Activated gamma-delta T cell treated with Interleukin-2 at 50 U/mL for 16 hours (primary cell): ENCODE data around the gene MYO9A.
"Not testable (repeated sequence)": the region's sequence is repeated elsewhere in the genome, so short reads cannot be mapped to it uniquely, and the experiment has no call there.

Source experiments
- DNase-seq: peaks from one replicate; pipeline ENCODE4 v3.0.0-alpha.2; 2020

Gene MYO9A

DNA sequence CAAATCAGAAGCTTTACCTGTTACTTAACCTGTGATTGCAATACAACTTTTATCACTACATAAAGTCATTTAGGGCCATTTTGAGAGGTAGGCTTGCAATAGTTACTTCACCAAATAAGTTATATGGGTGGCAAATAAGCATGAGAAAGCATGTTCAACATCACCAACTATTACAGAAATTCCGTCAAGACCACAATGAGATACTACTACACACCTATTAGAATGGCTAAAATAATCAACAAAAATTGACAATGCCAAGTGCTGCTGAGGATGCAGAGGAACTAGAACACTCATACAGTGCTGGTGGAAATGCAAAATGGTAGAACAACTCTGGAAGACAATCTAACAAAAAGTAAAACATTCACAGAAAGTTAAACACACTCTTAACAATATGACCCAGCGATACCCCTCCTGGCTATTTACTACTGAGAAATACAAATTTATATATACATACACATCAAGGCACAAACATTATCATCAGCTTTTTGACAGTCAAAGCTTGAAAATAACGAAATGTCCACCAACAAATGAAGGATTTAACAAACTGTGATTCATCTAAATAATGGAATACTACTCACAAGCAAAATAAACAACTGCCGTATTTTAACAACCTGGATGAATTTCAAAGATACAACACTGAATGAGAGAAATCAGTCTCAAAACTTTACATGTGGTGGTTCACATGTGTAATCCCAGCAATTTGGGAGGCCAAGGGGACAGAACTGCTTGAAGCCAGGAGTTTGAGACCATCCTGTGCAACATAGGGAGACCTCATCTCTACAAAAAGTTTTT is 82.9 kb downstream of the MYO9A start:
- no peak for DNase-seq

DNA sequence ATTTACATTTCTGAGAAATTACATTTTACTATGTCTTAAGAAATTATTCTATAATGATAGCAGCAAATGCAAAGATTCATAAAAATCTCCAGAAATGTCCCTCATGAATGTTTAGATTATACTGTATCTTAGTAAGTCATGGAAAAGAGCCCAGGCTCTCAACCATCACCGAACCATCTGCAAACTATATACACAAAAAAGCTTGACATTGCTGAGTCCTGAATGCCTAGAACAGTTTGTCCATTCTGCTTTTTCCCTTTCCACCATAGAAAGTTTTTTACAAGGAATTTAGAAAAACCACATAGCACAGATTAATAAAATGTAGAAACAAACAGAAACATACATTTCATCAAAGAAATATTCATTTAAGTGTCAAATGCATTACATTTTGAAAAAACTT is 83.6 kb downstream of the MYO9A start:
- DNase-seq: no peak

DNA sequence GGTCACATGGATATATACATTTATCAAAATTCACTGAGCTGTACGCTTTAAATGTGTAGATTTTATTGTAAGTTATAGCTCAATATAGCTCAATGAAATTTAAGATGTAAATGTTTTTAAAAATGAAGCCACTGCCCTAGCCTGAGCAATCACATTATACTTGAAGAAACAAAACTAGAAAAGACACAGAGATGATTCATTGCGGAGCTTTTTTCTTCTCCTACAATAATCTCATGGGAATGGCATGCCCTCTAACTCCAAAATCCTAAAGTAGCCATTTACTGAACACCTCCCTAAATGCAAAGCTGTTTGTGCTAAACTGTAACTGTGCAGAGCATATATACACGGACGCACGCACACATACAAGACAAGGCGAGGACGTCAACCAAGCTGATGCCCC is 84.2 kb downstream of the MYO9A start:
- DNase-seq: no peak

DNA sequence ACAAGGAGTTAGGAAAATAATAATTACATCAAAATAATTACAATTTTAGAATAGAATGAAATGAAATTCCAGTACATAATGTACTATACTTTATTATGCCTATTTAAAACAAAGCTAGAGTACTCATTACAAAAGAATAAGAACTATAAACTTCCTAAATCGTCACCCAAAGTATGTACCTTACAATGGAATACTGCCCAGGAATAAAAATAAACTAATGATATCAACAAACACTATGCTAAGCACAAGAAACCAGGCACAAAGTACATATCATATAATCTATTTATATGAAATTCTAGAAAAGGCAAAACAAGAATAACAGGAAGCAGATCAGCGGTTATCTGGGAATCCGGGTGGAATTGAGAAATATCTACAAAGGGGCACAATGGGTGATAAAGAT is 84.7 kb downstream of the MYO9A start:
- DNase-seq: no peak

DNA sequence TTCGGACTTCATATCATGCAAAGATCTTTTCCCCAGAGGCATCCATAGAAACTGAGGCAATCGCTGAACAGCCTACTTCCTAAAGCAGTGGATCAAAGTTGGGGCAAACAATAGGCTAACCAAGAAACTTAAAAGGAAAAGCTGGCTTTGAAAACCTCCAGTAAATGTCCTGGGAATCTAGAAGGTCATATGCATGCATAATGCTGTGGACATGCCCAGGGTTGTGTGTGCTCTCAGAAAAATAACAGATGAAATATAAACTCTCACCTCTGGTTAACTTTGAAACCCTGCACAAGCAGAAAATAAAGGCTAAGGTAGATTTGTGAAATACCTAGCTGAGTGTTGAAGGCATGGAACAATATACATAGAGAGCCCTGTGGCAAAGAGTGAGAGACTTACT is 96.3 kb downstream of the MYO9A start:
- DNase-seq: no peak

DNA sequence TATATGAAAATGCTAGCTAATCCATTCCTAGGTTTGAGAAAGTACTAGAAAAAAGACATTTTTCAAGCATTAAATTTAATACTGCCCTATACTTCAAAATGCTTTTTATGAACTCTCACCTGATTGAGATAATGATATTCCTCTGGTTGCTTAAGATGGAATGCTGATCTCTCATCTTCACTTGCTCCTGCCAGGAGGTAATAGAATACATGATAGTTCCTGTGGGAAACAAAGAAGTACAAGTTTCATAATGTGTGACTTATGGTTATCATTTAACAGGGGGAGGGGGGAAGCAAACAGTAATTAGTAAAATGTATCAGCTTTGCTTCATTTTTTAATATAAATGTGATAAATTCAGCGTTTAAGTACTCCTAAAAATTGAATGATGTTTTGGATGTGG is 97.2 kb downstream of the MYO9A start:
- no peak for DNase-seq

DNA sequence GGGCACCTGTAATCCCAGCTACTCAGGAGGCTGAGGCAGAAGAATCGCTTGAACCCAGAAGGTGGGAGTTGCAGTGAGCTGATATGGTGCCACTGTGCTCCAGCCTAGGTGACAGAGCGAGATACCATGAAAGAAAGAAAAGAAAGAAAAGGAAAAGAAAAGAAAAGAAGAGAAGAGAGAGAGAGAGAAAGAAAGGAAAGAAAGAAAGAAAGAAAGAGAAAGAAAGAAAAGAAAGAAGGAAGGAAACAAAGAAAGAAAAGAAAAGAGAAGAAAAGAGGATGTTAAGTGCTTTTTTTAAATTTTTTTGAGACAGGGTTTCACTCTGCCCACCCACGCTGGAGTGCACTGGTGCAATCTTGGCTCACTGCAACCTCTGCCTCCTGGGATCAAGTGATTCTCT is 103.4 kb downstream of the MYO9A start:
- DNase-seq: not testable (repeated sequence)

DNA sequence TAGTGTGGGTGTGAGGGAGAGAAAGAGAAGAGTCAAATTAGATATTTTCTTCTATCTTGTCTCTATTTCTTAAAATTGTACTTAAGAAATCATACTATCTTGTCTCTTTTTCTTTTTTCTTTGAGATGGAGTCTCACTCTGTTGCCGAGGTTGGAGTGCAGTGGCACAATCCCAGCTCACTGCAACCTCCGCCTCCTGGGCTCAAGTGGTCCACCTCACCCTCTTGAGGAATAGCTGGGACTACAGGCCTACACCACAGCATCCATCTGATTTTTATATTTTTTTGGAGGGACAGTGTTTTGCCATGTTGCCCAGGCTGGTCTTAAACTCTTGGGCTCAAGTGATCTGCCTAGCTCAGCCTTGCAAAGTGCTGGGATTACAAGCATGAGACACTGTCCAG is 104.2 kb downstream of the MYO9A start:
- no peak for DNase-seq

DNA sequence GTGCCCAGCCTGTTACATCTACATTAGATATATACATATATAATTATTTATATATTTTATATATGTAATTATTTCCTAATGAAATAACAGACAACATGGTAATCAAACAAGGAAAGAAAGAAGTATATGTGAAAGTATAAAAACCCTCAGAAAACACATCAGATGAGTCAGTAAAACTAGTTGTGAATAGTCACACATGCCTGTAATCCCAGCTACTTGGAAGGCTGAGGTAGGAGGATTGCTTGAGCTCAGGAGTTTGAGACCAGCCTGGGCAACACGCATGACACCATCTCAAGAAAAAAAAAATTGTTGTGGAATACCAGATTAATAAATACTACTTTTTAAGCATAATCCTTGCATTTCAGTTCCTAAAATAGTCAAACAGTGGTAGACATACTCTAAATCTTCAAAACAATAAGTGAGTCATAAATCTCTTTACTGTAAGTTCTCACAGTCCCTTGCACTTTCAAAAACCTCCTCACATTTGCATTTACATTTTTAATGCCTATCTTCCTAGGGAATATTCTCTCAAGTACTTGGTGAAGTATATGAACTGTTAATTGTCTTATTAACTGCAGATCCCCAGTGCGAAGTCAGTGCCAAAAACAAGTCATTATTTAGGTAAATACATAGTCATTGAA is 106.5 kb downstream of the MYO9A start:
- no peak for DNase-seq

DNA sequence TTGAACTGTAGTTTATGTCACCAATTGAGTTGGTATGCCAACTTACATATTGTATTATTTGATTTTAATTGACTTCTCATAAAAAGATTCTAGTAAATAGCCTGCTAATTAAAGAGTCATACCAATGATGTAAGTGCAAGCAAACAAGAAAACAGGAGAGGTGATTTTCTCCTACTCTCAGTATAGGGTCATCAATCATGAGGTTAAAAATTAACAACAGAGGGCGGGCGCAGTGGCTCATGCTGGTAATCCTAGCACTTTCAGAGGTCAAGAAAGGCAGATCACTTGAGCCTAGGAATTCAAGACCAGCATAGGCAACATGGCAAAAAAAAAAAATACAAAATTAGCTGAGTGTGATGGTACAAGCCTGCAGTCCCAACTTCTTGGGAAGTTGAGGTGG is 108.7 kb downstream of the MYO9A start:
- DNase-seq: no peak

DNA sequence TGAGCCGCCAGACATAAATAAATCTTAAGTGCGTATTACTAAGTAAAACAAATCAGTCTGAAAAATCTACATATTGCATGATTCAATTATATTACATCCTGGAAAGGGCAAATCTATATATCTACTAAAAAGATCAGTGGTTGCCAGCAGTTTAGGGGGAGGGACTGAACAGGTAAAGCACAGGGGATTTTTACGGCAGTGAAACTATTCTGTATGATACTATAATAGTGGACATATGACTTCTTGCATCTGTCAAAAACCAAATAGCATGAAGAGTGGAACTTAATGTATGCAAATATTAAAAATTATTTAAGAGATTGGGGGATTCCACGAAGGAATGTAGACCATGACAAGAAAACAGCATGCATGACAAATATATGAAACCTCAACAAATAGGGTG is 111.6 kb downstream of the MYO9A start:
- DNase-seq: no peak

DNA sequence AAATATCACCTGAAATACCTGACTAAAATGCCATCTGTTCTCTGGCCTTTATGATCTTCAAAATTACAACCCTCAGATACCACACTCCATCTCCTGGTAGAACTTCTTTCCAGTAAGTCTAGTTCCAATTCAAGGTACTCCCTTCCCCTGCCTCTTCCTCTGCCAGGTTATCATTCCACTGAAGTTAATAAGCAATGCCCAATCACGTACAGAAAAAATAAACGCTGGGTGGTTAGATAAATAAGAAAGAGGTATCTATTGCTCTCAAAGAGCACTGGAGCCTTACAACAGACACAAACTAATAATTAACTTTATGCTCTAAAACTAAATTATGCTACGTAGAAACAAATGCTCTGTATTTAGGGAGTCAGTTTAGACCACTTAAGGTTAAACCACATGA is 112.5 kb downstream of the MYO9A start:
- DNase-seq: no peak

DNA sequence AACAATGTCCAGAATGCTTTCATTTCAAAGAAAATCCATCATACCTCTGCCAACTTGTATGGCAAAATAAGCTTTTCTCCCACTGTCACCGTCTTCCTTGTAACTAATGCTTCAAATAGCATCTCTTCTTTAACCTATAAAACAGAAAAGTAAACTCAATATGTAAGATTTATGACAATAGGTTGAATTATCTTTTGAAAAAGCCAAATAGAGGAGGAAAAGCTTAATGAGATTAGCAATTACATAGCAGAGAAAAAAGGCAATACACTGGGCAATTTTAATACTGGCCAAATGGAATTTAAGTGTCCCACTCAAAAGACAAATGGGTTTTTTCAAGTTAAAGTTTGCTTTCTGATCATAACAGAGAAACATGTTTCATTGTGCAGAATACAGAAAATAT is 118.1 kb downstream of the MYO9A start:
- DNase-seq: no peak

DNA sequence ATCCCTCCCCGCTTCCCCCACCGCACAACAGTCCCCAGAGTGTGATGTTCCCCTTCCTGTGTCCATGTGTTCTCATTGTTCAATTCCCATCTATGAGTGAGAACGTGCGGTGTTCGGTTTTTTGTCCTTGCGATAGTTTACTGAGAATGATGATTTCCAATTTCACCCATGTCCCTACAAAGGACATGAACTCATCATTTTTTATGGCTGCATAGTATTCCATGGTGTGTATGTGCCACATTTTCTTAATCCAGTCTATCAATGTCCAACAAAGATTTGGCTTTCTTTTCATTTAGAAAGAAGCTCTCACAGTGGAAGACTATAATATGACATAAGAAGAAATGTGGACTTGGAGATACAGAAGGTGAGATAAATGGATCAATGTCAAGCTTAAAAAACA is 119.2 kb downstream of the MYO9A start:
- not testable (repeated sequence) for DNase-seq

DNA sequence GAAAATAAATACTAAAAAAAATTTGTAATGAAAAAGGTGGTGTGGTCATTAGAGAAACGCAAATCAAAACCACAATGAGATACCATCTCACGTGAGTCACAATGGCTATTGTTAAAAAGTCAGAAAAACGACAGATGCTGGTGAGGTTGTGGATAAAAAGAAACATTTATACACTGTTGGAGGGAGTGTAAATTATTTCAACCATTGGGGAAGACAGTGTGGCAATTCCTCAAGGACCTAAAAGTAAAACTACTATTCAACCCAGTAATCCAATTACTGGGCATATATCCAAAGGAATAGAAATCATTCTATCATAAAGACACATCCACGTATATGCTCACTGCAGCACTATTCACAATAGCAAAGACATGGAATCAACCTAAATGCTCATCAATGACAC is 120.3 kb downstream of the MYO9A start:
- DNase-seq: no peak

DNA sequence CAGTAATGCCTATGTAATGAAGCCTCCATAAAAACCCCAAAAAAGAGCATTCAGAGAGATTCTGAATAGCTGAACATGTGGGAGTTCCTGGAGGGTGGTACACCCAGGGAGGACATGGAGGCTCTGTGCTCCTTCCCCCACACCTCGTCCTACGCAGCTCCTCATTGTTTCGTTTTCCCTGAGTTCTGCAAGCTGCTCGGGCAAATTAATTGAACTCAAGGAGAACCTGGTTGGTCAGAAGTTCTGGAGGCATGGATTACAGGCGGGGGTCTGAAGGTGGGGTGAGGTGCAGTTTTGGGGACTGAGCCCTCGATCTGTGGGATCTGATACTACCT is 142.2 kb downstream of the MYO9A start:
- DNase-seq: no peak

DNA sequence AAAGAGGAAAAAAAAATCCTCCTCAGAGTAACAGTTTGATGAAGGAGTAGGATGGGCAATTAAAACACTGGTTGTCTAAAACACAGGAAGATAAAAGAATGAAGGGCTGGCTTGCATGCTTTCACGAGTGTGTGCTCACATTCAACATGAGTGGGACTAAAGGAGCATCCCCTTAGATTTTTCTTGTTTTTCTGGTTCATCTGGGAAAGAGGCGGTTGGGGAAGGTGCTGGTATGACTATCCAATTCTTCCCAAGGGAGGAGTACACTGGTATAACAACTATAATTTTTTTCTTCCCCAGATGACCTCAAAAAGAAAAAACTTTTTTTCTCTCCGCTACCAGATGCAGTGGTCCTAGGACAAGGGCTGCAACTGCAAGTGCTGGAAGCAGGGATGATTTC is 143.7 kb downstream of the MYO9A start:
- no peak for DNase-seq

DNA sequence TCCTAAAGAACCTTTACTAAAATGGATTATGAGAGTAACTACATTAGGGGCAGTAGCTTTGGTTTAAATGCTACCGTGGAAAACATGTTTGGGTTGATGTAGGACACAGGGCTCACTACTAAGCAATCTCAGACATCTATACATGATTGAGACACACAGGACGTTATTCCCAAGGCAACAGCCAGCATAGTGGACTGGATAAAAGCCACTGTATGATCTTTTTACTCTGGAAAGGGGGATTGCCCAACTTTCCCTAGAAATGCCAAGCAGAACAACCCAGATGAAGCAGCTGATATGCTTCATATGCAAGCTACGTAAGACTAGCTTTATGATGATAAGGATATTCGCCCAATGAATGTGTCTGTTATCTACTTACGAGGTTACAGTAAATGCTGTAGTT is 144.6 kb downstream of the MYO9A start:
- DNase-seq: no peak

DNA sequence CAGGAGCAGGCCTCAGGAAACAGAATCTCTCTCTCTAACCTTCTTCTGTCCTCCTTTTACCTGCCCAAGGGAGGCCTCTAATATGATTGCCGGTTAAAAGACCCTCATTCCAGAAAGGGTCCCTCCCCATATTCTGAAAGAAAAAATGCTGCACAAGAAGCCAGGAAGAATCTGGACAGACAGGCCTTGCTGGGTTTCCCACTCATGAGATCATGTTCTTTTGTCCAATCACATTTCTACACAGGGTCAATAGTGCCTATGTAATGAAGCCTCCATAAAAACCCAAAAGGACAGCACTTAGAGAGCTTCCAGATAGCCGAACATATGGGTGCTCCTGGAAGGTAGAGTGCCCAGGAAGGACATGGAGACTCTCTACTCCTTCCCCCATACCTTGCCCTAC is 146.0 kb downstream of the MYO9A start:
- DNase-seq: no peak

DNA sequence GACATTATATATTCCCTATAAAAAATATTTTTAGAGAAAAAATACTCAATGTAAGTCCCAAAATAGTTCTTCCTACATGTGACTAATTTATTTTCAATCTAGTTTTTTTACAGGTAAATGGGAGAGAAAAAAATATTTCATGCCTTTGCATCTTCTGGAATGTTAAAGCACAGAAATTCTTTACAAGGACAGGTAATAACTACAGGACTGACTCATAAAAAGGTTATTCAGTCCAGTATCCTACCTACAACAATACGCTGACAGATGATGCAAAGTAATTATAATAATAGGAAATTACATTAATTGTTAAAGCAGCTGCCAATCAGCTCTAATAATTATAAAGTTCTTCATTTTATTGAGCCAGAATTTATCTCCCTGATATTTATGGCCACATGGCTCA is 147.5 kb downstream of the MYO9A start:
- DNase-seq: no peak

DNA sequence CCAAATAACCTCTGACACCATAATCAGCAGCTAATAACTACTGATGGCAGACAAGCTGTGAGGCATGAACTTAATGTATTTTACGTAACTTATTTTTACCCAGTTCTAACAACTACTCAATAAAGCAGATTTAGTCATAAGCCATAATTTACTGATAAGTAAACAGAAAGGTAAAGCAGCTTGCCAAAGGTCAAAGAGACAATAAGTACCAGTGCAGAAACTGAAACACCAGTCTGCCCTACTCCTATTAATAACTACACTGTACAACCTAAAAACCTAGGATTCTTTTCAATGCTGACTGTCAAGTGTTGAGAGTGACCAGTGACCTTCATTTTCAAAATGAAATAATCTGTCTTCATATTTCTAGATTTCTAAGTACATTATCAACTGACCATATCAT is 155.4 kb downstream of the MYO9A start:
- DNase-seq: no peak

DNA sequence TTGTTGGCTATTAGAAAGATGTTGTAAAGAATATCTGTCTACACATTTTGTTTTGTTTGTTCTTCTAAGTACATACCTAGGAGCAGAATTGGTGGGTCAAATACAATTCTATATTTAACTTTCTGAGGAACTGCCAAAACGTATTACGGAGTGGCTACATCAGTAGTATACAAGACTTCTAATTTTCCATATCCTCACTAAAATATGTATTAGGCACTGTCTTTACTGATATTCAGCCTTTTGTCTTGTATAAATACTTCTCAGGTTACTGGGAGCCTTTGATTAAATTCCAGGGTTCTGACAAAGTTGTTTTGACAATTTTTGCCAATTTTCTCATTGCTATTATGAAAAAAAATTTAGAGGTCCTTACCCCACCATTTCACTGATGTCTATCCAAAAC is 160.9 kb downstream of the MYO9A start:
- DNase-seq: no peak

DNA sequence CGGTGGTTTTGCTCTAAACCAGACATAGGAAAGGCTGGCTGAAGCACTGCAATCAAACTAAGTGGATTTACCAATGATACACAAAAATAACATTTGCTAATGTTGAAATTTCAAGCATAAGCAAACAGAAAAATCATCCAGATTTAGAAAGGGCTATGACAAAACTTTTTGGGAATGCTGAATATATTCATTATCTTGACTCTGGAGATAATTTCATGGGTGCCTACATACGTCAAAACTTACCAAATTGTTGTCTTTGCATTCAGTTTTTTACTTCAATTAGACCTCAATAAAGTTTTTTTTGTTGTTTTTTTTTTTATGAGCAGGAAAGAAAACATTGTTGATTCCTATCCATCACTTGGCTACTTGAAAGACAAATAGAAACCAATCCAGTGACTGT is 166.8 kb downstream of the MYO9A start:
- no peak for DNase-seq

DNA sequence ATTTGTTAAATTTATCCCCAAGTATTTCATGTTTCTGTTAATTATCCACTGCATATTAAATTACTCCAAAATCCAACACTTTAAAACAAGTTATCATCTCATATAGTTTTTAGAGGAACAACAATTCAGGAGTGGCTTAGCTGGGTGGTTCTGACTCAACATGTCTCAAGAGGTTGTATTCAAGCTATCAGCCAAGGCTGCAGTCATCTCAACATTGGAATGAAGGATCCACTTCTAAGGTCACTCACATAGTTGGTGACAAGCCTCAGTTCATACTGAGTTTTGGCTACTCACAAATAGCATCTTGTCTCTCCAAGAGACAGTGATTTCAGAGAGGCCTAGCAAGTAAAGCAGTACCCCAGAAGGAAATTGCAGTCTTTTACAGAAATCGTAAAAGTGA is 172.9 kb downstream of the MYO9A start:
- no peak for DNase-seq

DNA sequence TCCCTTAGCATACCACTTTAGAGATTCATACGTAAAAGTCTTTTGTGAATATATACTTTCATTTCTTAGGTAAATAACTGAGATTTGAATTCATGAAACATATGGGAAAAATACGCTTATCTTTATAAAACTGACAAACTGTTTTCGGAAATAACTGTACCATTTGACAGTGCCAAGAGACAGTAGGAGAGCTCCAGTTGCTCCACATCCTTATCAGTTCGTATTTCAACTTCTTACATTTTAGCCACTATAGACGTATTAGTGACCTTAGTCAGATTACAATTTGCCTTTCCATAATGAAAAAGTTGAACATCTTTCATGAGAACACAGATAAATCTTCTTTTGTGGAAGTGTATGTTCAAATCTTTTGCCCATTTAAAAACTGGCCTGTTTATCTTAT is 174.1 kb downstream of the MYO9A start:
- no peak for DNase-seq
